Left lung (tissue), 10 donors: Measurements from ENCODE around the gene MEIS1. TPM values are rescaled to one million over a fixed set of nuclear protein-coding genes. Genes with fewer than 3 reads are reported as not detected.

Experiments
- ATAC-seq: fragments of 200-7000 bp; cut with Tn5 transposase; one replicate; pipeline ENCODE4 v1.9.1; 2020; ENCODE audit warnings: moderate library complexity
- DNase-seq, 4 donors: peaks; one replicate each; pipeline ENCODE4 v3.0.0-alpha.2; 2013 to 2020
- H3K27ac ChIP-seq, 2 donors: fragments of 200-600 bp; sonication (generic) in 1 of 2; one replicate each; pipeline versions ENCODE4 v1.5.0 to v1.8.0; 2020 to 2021
- H3K27me3 ChIP-seq, 2 donors: fragments of 200-600 bp; sonication (generic) in 1 of 2; one replicate each; pipeline versions ENCODE4 v1.5.0 to v1.8.0; 2020 to 2021
- H3K36me3 ChIP-seq, 2 donors: fragments of 200-600 bp; sonication (generic) in 1 of 2; one replicate each; pipeline versions ENCODE4 v1.5.0 to v1.8.0; 2020 to 2021
- H3K4me1 ChIP-seq, 2 donors: fragments of 200-600 bp; one replicate each; pipeline ENCODE4 v1.8.0; 2021
- H3K4me3 ChIP-seq, 2 donors: fragments of 200-600 bp; sonication (generic) in 1 of 2; one replicate each; pipeline versions ENCODE4 v1.5.0 to v1.8.0; 2020 to 2021; ENCODE audit warnings: mild to moderate bottlenecking in 1 of 2
- H3K9me3 ChIP-seq, 2 donors: fragments of 200-600 bp; sonication (generic) in 1 of 2; one replicate each; pipeline versions ENCODE4 v1.5.0 to v1.8.0; 2020 to 2021
- CTCF ChIP-seq, 2 donors: fragments of 200-600 bp; sonication (generic) in 1 of 2; IDR thresholded peaks; one replicate each; pipeline versions ENCODE4 v1.5.0 to v1.8.0; 2021; ENCODE audit warnings: antibody characterized with exemption in 2 of 2
- intact Hi-C, 2 donors: fragments of 100-400 bp; cut with DNase I; formaldehyde crosslinking; loops; one replicate each; pipeline versions ENCODE4 v1.11.2 to v1.14.2; 2022
- polyA plus RNA-seq, 6 donors: library from polyadenylated mRNA; unstranded; fragments of 120-200 nt; gene quantifications; one replicate each; pipeline ENCODE4 v1.2.1, GENCODE V29; 2013; ENCODE audit not compliant: insufficient read length in 6 of 6
- total RNA-seq, 2 donors: library from RNA; stranded (reverse); fragmentation: NEBNext Ultra II Directional; extraction: Animal tissue kit (Norgen Biotek cat#: 25700); gene quantifications; one replicate each; pipeline ENCODE4 v1.2.1, GENCODE V29; 2021
- donor health status: DM: no; HTN: yes; CAD: no.
- donor health status: DM: no; HTN: no; CAD: no.

The MEIS1 gene
- total and polyA plus RNA-seq, 8 donors, result 54.3 to 193 (median 163) TPM

DNA sequence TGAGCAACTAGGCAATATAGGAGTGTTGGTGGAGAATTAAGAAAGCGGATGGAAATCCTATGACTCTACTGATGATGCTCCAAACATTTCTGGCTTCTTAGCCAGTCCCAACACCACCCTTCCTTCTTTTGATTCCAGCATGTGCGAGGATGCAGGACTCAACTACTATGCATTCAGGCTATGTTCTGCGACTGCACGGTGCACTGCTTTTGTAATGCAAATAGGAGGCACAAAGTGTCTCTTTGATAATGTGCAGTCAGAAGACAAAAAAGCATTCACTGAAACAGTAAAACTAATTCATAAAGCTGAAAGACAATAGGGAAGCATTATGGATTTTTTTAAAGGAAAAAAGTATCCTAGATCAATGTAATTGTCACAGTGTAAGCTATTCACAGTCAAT lies 106.7 kb downstream of the MEIS1 start:
- DNase-seq (no peak), ATAC-seq (no peak)
- TF ChIP-seq CTCF (IDR thresholded peaks at IDR 0.05), result no peak
- intact Hi-C loops, result no loop called here
- Histone ChIP-seq H3K27me3 (no peaks in the 10 kb centered on the region), H3K4me1 (no peaks in the 10 kb centered on the region), H3K36me3 (no peaks in the 10 kb centered on the region), H3K27ac (no peak overlapping the region), H3K4me3 (no peak overlapping the region), H3K9me3 (no peaks in the 10 kb centered on the region)

DNA sequence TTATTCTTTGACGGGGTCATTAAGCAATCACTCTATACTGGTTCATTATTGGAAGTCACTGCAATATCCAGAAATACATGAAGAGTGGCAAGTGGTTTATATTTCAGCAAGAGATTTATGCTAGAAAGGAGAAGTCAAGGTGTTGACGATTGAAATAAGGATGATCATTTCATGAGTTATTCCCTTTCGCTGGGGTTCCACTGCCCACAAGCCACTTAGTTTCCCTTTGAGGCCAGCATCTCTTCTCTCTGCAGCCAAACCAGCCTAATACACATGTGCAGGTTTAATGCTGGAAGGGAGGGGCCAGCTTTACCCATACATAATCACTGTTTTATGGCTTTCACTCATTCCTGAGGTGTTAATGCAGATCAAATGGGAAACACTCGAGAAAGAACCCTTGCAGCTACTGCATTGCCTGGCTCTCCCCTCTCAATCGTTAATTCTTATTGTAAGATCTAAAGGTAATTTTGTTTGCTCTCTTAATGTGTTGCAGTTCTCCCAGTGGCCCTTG lies 108.4 kb downstream of the MEIS1 start:
- no peaks in the 10 kb centered on the region for H3K4me1 ChIP-seq
- no peaks in the 10 kb centered on the region for H3K27me3 ChIP-seq
- no peak overlapping the region for H3K27ac ChIP-seq
- no peak for TF ChIP-seq CTCF (IDR thresholded peaks at IDR 0.05)
- intact Hi-C loops, result no loop called here
- ATAC-seq, result no peak
- no peak overlapping the region for H3K4me3 ChIP-seq
- H3K36me3 ChIP-seq, result no peaks in the 10 kb centered on the region
- no peak for DNase-seq
- H3K9me3 ChIP-seq, result no peaks in the 10 kb centered on the region

- no peaks in the 10 kb centered on the region for H3K27me3 ChIP-seq
- no peaks in the 10 kb centered on the region for H3K9me3 ChIP-seq
- H3K4me3 ChIP-seq, result no peak overlapping the region
- DNase-seq (no peak), ATAC-seq (no peak)
- no peaks in the 10 kb centered on the region for H3K36me3 ChIP-seq
- no peak overlapping the region for H3K27ac ChIP-seq
- TF ChIP-seq CTCF (IDR thresholded peaks at IDR 0.05), result no peak
- H3K4me1 ChIP-seq, result no peaks in the 10 kb centered on the region
- intact Hi-C loops, result no loop called here
Measured at GRCh38 chr2:66544258-66544657, 109.3 kb downstream of the MEIS1 start.

DNA sequence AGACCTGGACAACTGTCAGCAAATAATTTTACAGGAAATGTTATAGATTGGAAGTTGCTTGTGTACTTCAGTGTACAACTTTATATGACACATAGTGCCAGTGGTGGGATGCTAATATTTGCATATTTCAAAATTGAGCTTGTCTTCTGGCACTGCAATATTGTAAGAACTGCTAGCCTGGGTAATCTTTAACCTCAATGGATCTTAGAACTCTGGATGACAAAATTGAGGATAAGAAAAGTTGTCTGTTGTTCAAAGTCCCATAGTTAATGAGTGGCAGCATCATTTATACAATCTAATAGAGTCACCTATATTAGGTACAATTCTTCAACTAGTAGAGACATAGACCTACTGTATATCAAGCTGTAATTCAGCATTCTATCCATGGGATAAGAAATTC lies 110.3 kb downstream of the MEIS1 start:
- Histone ChIP-seq H3K9me3 (no peaks in the 10 kb centered on the region), H3K4me1 (no peaks in the 10 kb centered on the region), H3K4me3 (no peak overlapping the region), H3K36me3 (no peaks in the 10 kb centered on the region), H3K27me3 (no peaks in the 10 kb centered on the region), H3K27ac (no peak overlapping the region)
- no peak for ATAC-seq
- intact Hi-C loops, result no loop called here
- DNase-seq, result no peak
- no peak for TF ChIP-seq CTCF (IDR thresholded peaks at IDR 0.05)

GRCh38 chr2:66547118-66547517 lies 112.2 kb downstream of the MEIS1 start:
- H3K4me3 ChIP-seq, result no peak overlapping the region
- ATAC-seq (no peak), DNase-seq (peak in 1 of 4 donors; percentile 36)
- H3K4me1 ChIP-seq, result no peaks in the 10 kb centered on the region
- intact Hi-C loops, result no loop called here
- no peaks in the 10 kb centered on the region for H3K9me3 ChIP-seq
- no peak for TF ChIP-seq CTCF (IDR thresholded peaks at IDR 0.05)
- no peaks in the 10 kb centered on the region for H3K36me3 ChIP-seq
- H3K27me3 ChIP-seq, result no peaks in the 10 kb centered on the region
- no peak overlapping the region for H3K27ac ChIP-seq
